Mesendoderm (in vitro differentiated cells): Measurements from ENCODE around the gene MBNL3.
A peak's percentile ranks its signal among the peaks of the same experiment; 100 is the strongest.

Experiments
- DNase-seq: peaks from one replicate; pipeline ENCODE4 v3.0.0; 2013
- H2AK5ac ChIP-seq: 2 replicates; pipeline ENCODE4 v1.6.1; 2013; ENCODE audit warnings: low read length, inconsistent platforms
- H2BK120ac ChIP-seq: 2 replicates; pipeline ENCODE4 v1.6.1; 2013; ENCODE audit warnings: low read depth, mild to moderate bottlenecking, low read length, moderate library complexity, mixed read lengths
- H2BK15ac ChIP-seq: replicated peaks from 2 replicates; pipeline ENCODE4 v1.6.1; 2013; ENCODE audit warnings: low read depth, mild to moderate bottlenecking, moderate library complexity
- H2BK5ac ChIP-seq: 2 replicates; pipeline ENCODE4 v1.6.1; 2013; ENCODE audit warnings: low read length, inconsistent platforms
- H3K18ac ChIP-seq: 2 replicates; pipeline ENCODE4 v1.6.1; 2013; ENCODE audit warnings: mild to moderate bottlenecking, low read length, mixed read lengths
- H3K23ac ChIP-seq: one replicate; pipeline ENCODE4 v1.6.1; 2013; ENCODE audit warnings: low read length
- H3K27ac ChIP-seq: 2 replicates; pipeline ENCODE4 v1.5.1; 2013; ENCODE audit warnings: low read depth, mild to moderate bottlenecking, inconsistent platforms, low read length, moderate library complexity
- H3K27me3 ChIP-seq: 2 replicates; pipeline ENCODE4 v1.6.1; 2013; ENCODE audit warnings: low read length, control low read depth, mild to moderate bottlenecking, inconsistent platforms; ENCODE audit not compliant: insufficient read depth, poor library complexity
- H3K36me3 ChIP-seq: 2 replicates; pipeline ENCODE4 v1.6.1; 2013; ENCODE audit warnings: low read length, inconsistent platforms; ENCODE audit not compliant: control insufficient read depth, insufficient read depth
- H3K4ac ChIP-seq: one replicate; pipeline ENCODE4 v1.6.1; 2013; ENCODE audit warnings: low read depth, mild to moderate bottlenecking, low read length, moderate library complexity
- H3K4me1 ChIP-seq: 2 replicates; pipeline ENCODE4 v1.6.1; 2013; ENCODE audit warnings: low read depth, low read length, inconsistent platforms; ENCODE audit not compliant: control insufficient read depth
- H3K4me2 ChIP-seq: 2 replicates; pipeline ENCODE4 v1.6.1; 2013; ENCODE audit warnings: low read length
- H3K4me3 ChIP-seq: 2 replicates; pipeline ENCODE4 v1.5.1; 2013; ENCODE audit warnings: mild to moderate bottlenecking, low read length
- H3K56ac ChIP-seq: one replicate; pipeline ENCODE4 v1.6.1; 2013; ENCODE audit warnings: low read length
- H3K79me1 ChIP-seq: 2 replicates; pipeline ENCODE4 v1.6.1; 2013; ENCODE audit warnings: low read length, inconsistent platforms
- H3K79me2 ChIP-seq: 2 replicates; pipeline ENCODE4 v1.6.1; 2013; ENCODE audit warnings: mild to moderate bottlenecking, low read length; ENCODE audit not compliant: control insufficient read depth, insufficient read depth
- H3K9ac ChIP-seq: 2 replicates; pipeline ENCODE4 v1.6.1; 2013; ENCODE audit warnings: low read length, inconsistent platforms
- H4K5ac ChIP-seq: one replicate; pipeline ENCODE4 v1.6.1; 2013; ENCODE audit warnings: low read length
- H4K8ac ChIP-seq: one replicate; pipeline ENCODE4 v1.6.1; 2013; ENCODE audit warnings: low read depth, mild to moderate bottlenecking, control low read depth, low read length, moderate library complexity
- WGBS: extraction: QIAGEN DNeasy Blood & Tissue Kit; methylation state at CpG from one replicate; pipeline ENCODE4 v1.1.7; 2013; ENCODE audit warnings: low lambda C conversion rate, missing lambda C conversion rate; ENCODE audit not compliant: insufficient coverage; ENCODE audit errors: extremely low coverage; 5-methylcytosine and 5-hydroxymethylcytosine counted together

MBNL3 gene

DNA sequence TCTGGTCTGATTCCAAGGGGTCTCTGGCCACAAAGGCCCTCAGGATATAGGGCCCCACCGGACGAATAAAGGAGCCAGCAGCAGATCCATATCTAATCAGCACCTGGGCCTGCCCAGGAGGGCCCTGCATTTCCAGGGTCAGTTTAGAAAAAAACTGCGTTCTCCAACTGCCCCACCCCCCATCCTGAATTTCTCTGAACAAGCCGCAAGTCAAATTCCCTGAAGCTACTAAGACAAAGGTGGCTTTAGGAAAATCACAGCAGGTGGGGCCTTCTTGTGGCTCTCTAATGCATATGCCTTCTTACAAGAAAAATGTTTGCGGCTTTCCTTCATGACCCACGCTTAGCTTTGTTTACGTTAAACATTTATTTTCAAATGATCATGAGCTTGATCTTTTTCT is 76.6 kb downstream of the MBNL3 start:
- Histone ChIP-seq H3K18ac (no peak overlapping the region), H2BK15ac (no peak overlapping the region), H4K8ac (no peak overlapping the region), H3K27ac (no peak overlapping the region), H3K36me3 (no peaks in the 10 kb centered on the region), H3K4ac (no peak overlapping the region), H4K5ac (no peak overlapping the region), H3K4me1 (no peaks in the 10 kb centered on the region), H3K79me1 (no peaks in the 10 kb centered on the region), H3K56ac (peak overlapping the region; percentile 74), H3K4me3 (no peak overlapping the region), H3K4me2 (no peak overlapping the region), H3K23ac (no peak overlapping the region), H3K79me2 (no peaks in the 10 kb centered on the region), H3K27me3 (no peaks in the 10 kb centered on the region), H2BK120ac (no peak overlapping the region), H3K9ac (peak overlapping the region; percentile 51), H2AK5ac (no peak overlapping the region), H2BK5ac (no peak overlapping the region)
- no CpG with 5 or more reads among the region's 7 CpGs for WGBS
- peak; percentile 87 for DNase-seq

DNA sequence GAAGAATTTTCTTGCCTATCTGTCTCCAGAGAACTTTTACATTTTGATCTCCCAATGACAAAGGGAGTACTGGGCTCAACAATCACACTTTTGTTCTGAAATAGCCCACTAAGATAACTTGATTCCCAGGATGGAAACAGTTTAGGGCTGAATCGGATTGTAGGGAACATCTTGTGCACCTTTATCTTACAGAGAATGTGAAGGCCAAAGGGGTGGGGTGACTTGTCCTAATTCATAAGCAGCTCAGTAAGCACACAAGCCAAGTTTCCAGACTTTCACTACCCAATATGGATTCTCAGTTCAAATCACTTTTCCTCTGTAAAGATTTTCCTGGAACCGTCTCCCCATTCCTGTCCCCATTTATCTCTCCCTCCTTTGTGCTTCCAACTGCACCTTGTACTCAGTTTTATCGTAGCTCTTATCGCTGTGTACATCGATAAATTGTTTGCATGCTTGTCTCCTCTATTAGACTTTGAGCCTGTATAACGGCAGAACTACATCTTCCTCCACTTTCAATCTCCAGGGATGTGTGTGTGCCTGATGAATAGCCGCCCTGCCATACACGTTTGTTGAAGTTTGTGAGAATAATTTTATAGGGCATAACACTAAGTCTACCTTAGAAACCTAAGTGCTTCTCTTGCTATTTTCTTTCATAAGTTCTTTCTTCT is 77.4 kb downstream of the MBNL3 start:
- no peaks in the 10 kb centered on the region for H3K79me2 ChIP-seq
- H3K56ac ChIP-seq: peak overlapping the region; percentile 65
- H3K23ac ChIP-seq: no peak overlapping the region
- H2BK5ac ChIP-seq: no peak overlapping the region
- no peak overlapping the region for H2BK120ac ChIP-seq
- H2BK15ac ChIP-seq: no peak overlapping the region
- H3K27me3 ChIP-seq: no peaks in the 10 kb centered on the region
- no peak overlapping the region for H2AK5ac ChIP-seq
- H3K36me3 ChIP-seq: no peaks in the 10 kb centered on the region
- no peak overlapping the region for H3K4ac ChIP-seq
- H4K5ac ChIP-seq: no peak overlapping the region
- H3K4me1 ChIP-seq: no peaks in the 10 kb centered on the region
- no CpG with 5 or more reads among the region's 8 CpGs for whole genome bisulfite sequencing
- peak overlapping the region; percentile 22 for H3K27ac ChIP-seq
- H3K18ac ChIP-seq: peak overlapping the region; percentile 80
- no peak overlapping the region for H4K8ac ChIP-seq
- no peak overlapping the region for H3K4me3 ChIP-seq
- DNase-seq: no peak
- peak overlapping the region; percentile 18 for H3K9ac ChIP-seq
- H3K4me2 ChIP-seq: no peak overlapping the region
- no peaks in the 10 kb centered on the region for H3K79me1 ChIP-seq

DNA sequence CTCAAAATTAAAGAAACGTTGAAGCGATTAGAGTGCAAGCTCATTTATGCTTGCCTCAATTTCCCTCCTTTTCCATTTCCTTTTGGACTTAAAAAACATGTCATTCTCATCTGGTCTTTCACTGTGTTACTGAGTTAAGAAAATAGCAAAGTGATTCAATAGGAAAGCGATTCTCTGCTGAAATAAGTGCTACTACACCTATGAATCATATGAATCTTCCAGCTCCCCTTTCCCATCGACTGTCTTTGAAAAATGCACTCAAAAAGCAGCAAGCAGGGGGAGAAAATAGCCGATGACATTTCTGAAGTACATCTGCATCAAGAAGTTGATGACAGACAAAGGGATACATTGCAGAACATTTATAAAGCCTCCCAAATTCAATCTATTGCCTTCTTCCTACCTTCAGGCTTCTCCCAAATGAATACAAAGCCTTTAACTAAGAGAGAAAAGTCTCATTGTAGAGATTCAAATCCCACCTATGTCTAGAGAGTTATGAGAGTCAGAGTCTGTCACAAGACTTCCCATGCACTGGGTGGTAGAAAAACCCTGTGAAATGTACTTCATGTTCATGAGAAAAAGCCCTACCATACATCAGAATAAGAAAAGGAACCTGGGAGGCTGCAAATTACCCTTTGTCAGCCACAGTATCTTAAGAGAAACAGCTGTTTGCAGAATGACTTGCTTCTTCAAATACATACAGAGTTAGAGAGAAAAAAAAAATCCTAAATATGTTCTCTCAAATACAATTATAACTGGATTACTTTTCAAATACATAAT is 78.9 kb downstream of the MBNL3 start:
- Histone ChIP-seq H2BK15ac (no peak overlapping the region), H3K56ac (peak overlapping the region; percentile 2), H3K4me2 (no peak overlapping the region), H3K36me3 (no peaks in the 10 kb centered on the region), H4K5ac (no peak overlapping the region), H3K27me3 (no peaks in the 10 kb centered on the region), H3K27ac (no peak overlapping the region), H3K79me1 (no peaks in the 10 kb centered on the region), H3K18ac (peak overlapping the region; percentile 18), H3K4me3 (no peak overlapping the region), H3K23ac (no peak overlapping the region), H3K4ac (no peak overlapping the region), H4K8ac (no peak overlapping the region), H3K79me2 (no peaks in the 10 kb centered on the region), H2AK5ac (no peak overlapping the region), H2BK120ac (no peak overlapping the region), H3K9ac (no peak overlapping the region), H3K4me1 (no peaks in the 10 kb centered on the region), H2BK5ac (no peak overlapping the region)
- DNase-seq: no peak
- no CpG with 5 or more reads among the region's 5 CpGs for WGBS

DNA sequence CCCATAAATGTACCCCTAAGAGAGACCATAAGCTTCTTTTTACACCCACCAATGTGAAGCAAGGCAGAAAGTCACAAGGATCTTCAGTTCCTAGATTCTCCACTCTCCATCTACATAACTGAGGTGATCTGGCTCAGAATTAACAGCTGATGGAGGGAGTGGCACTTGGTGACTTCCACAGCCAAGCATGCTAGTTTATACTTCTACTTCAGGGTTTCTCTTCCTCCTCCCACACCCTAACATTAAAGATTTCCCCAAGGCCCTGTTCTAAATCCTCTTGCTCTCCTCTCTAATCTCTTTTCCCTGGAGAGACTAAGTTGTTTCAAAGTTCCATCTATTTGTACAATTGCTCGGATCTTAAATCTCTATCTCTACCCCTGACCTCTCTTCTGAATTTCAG is 81.1 kb downstream of the MBNL3 start:
- Histone ChIP-seq H3K79me1 (no peaks in the 10 kb centered on the region), H2BK15ac (no peak overlapping the region), H3K27me3 (no peaks in the 10 kb centered on the region), H3K36me3 (no peaks in the 10 kb centered on the region), H3K18ac (no peak overlapping the region), H4K8ac (no peak overlapping the region), H3K4ac (no peak overlapping the region), H2AK5ac (no peak overlapping the region), H3K4me1 (no peaks in the 10 kb centered on the region), H3K79me2 (no peaks in the 10 kb centered on the region), H2BK120ac (no peak overlapping the region), H3K56ac (no peak overlapping the region), H3K4me3 (no peak overlapping the region), H4K5ac (no peak overlapping the region), H3K23ac (no peak overlapping the region), H3K27ac (no peak overlapping the region), H2BK5ac (no peak overlapping the region), H3K4me2 (no peak overlapping the region), H3K9ac (no peak overlapping the region)
- WGBS: no CpG with 5 or more reads among the region's 1 CpG
- DNase-seq: peak; percentile 37

DNA sequence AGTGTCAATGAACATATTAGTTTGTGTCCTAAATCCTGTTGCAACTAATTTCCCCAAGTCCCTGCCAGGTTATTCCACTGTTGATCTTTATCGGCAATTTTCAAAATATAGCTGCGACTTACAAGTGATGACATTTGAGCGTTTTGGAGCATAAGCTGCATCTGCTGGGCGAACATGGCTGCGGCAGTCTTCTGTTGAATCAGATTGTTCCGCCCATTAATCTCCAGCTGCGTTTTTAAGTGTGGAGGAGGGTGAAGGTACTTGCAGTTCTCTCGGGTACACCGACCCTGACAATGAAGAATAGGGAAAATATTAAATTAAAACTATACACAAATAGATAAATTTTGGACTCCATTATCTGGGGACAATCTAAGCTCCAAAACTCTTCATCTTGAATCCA is 82.7 kb downstream of the MBNL3 start:
- WGBS: no CpG with 5 or more reads among the region's 9 CpGs
- no peak for DNase-seq
- Histone ChIP-seq H2BK120ac (no peak overlapping the region), H3K27me3 (no peaks in the 10 kb centered on the region), H2AK5ac (no peak overlapping the region), H3K4me3 (no peak overlapping the region), H3K4me1 (no peaks in the 10 kb centered on the region), H3K4ac (no peak overlapping the region), H3K79me2 (no peaks in the 10 kb centered on the region), H3K4me2 (no peak overlapping the region), H4K8ac (no peak overlapping the region), H3K18ac (no peak overlapping the region), H2BK15ac (no peak overlapping the region), H3K27ac (no peak overlapping the region), H3K56ac (no peak overlapping the region), H3K36me3 (no peaks in the 10 kb centered on the region), H3K23ac (no peak overlapping the region), H4K5ac (no peak overlapping the region), H3K9ac (no peak overlapping the region), H3K79me1 (no peaks in the 10 kb centered on the region), H2BK5ac (no peak overlapping the region)
